ENCODE results near the gene SLC28A1. TPM values are rescaled to one million over a fixed set of nuclear protein-coding genes. Genes with fewer than 3 reads are reported as not detected.

Gene SLC28A1, protein sequence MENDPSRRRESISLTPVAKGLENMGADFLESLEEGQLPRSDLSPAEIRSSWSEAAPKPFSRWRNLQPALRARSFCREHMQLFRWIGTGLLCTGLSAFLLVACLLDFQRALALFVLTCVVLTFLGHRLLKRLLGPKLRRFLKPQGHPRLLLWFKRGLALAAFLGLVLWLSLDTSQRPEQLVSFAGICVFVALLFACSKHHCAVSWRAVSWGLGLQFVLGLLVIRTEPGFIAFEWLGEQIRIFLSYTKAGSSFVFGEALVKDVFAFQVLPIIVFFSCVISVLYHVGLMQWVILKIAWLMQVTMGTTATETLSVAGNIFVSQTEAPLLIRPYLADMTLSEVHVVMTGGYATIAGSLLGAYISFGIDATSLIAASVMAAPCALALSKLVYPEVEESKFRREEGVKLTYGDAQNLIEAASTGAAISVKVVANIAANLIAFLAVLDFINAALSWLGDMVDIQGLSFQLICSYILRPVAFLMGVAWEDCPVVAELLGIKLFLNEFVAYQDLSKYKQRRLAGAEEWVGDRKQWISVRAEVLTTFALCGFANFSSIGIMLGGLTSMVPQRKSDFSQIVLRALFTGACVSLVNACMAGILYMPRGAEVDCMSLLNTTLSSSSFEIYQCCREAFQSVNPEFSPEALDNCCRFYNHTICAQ
- total RNA-seq (2022), result not detected in 2 replicates
- Bru-seq, nascent RNA, result percentile 7 among the genes with signal in this experiment
- percentile 31 among the genes with signal in this experiment for BruChase-seq, experiment 1, labeled RNA remaining after a 6-hour chase
- BruChase-seq, experiment 2, labeled RNA remaining after a 2-hour chase, result percentile 11 among the genes with signal in this experiment
- long read RNA-seq, result 0 reads

- DNase-seq (ENCODE audit: unreplicated experiment), result no peak
- BruUV-seq (replicated peaks), result no TSS peak
- ChIA-PET CTCF (interaction anchor here (0.7 kb wide), 1 partner anchor 23 kb away, joined by 4 read pairs; no protein-coding TSS in a partner anchor), POLR2A (no interaction called here)
- H3K4me3 Mint-ChIP-seq (ENCODE audit: unreplicated experiment), result no peak within 1 kb of the TSS
- H3K36me3 Mint-ChIP-seq (ENCODE audit: insufficient read depth, unreplicated experiment), result no peaks in the 10 kb centered on the region
- intact Hi-C loops (cut with micrococcal nuclease), result no loop called here
- no peak for TF ChIP-seq CTCF (IDR thresholded peaks at IDR 0.05; ENCODE audit: unreplicated experiment)
- H3K27ac Mint-ChIP-seq (ENCODE audit: low read depth, unreplicated experiment), result no peak within 1 kb of the TSS
- H3K4me1 Mint-ChIP-seq (ENCODE audit: insufficient read depth, unreplicated experiment), result no peaks in the 10 kb centered on the region
- no peaks in the 10 kb centered on the region for H3K27me3 Mint-ChIP-seq (ENCODE audit: insufficient read depth, unreplicated experiment)
- no peaks in the 10 kb centered on the region for H3K9me3 Mint-ChIP-seq (ENCODE audit: unreplicated experiment)
Measured at GRCh38 chr15:84883916-84884781, at the start of gene SLC28A1. Gene SLC28A1, plus strand, starts transcription at chr15:84884662. Its CDS starts 3,099 bp downstream, at chr15:84887761.

GRCh38 chr15:84834969-84835368 is 49.5 kb upstream of the SLC28A1 start:
- no TSS peak for BruUV-seq (replicated peaks)
- H3K4me1 Mint-ChIP-seq (ENCODE audit: insufficient read depth, unreplicated experiment), result no peaks in the 10 kb centered on the region
- H3K4me3 Mint-ChIP-seq (ENCODE audit: unreplicated experiment), result no peak overlapping the region
- H3K9me3 Mint-ChIP-seq (ENCODE audit: unreplicated experiment), result no peaks in the 10 kb centered on the region
- TF ChIP-seq CTCF (IDR thresholded peaks at IDR 0.05; ENCODE audit: unreplicated experiment), result no peak
- POLR2A ChIA-PET, result interaction anchor here (0.8 kb wide), 1 partner anchor 26 kb away, joined by 4 read pairs; no protein-coding TSS in a partner anchor
- CTCF ChIA-PET, result interaction anchor here (0.6 to 1.9 kb wide), 3 partner anchors 18 to 93 kb away, joined by 4 to 11 read pairs (median 5); no protein-coding TSS in a partner anchor
- intact Hi-C loops (cut with micrococcal nuclease), result no loop called here
- no peak for DNase-seq (ENCODE audit: unreplicated experiment)
- H3K27ac Mint-ChIP-seq (ENCODE audit: low read depth, unreplicated experiment), result no peak overlapping the region
- peaks cover 37% of the 10 kb centered on the region for H3K27me3 Mint-ChIP-seq (ENCODE audit: insufficient read depth, unreplicated experiment)
- no peaks in the 10 kb centered on the region for H3K36me3 Mint-ChIP-seq (ENCODE audit: insufficient read depth, unreplicated experiment)

GRCh38 chr15:84835661-84836337 is 48.7 kb upstream of the SLC28A1 start:
- intact Hi-C loops (cut with micrococcal nuclease), result no loop called here
- no TSS peak for BruUV-seq (replicated peaks)
- peaks cover 37% of the 10 kb centered on the region for H3K27me3 Mint-ChIP-seq (ENCODE audit: insufficient read depth, unreplicated experiment)
- no peaks in the 10 kb centered on the region for H3K36me3 Mint-ChIP-seq (ENCODE audit: insufficient read depth, unreplicated experiment)
- POLR2A ChIA-PET, result interaction anchor here (1.2 kb wide), 1 partner anchor 12 kb away, joined by 3 read pairs; no protein-coding TSS in a partner anchor
- DNase-seq (ENCODE audit: unreplicated experiment), result no peak
- H3K27ac Mint-ChIP-seq (ENCODE audit: low read depth, unreplicated experiment), result no peak overlapping the region
- H3K9me3 Mint-ChIP-seq (ENCODE audit: unreplicated experiment), result no peaks in the 10 kb centered on the region
- no peaks in the 10 kb centered on the region for H3K4me1 Mint-ChIP-seq (ENCODE audit: insufficient read depth, unreplicated experiment)
- CTCF ChIA-PET, result interaction anchor here (0.6 to 1.8 kb wide), 4 partner anchors 10 to 265 kb away, joined by 3 to 5 read pairs (median 3); no protein-coding TSS in a partner anchor
- TF ChIP-seq CTCF (IDR thresholded peaks at IDR 0.05; ENCODE audit: unreplicated experiment), result no peak
- H3K4me3 Mint-ChIP-seq (ENCODE audit: unreplicated experiment), result no peak overlapping the region
